NCI-H1694 (cell line): ENCODE results near the gene ELK4.
A peak's percentile ranks its signal among the peaks of the same experiment; 100 is the strongest.

Experiments
- DNase-seq: peaks from one replicate; lab custom pipeline; 2025; lab: John Stamatoyannopoulos, UW

ELK4 gene

GRCh38 chr1:205629751-205630150, 2.1 kb downstream of the ELK4 start:
- DNase-seq, result no peak

- no peak for DNase-seq
Measured at GRCh38 chr1:205627956-205628355, 3.9 kb downstream of the ELK4 start.

- DNase-seq, result no peak
Measured at GRCh38 chr1:205626216-205626615, 5.6 kb downstream of the ELK4 start.

- no peak for DNase-seq
Measured at GRCh38 chr1:205623646-205624045, 8.2 kb downstream of the ELK4 start.

GRCh38 chr1:205620269-205620668, 11.5 kb downstream of the ELK4 start:
- no peak for DNase-seq

GRCh38 chr1:205619376-205619775, 12.4 kb downstream of the ELK4 start:
- DNase-seq, result no peak

- DNase-seq, result no peak
Measured at GRCh38 chr1:205616563-205617293, 15.1 kb downstream of the ELK4 start.

- no peak for DNase-seq
Measured at GRCh38 chr1:205615789-205616188, 16.0 kb downstream of the ELK4 start.

GRCh38 chr1:205613854-205614412, 17.9 kb downstream of the ELK4 start:
- DNase-seq, result no peak

- no peak for DNase-seq
Measured at GRCh38 chr1:205612556-205612955, 19.3 kb downstream of the ELK4 start.

- no peak for DNase-seq
Measured at GRCh38 chr1:205612104-205612503, 19.7 kb downstream of the ELK4 start.

GRCh38 chr1:205610901-205611466, 20.8 kb downstream of the ELK4 start:
- no peak for DNase-seq

GRCh38 chr1:205610036-205610435, 21.8 kb downstream of the ELK4 start:
- no peak for DNase-seq

- DNase-seq, result no peak
Measured at GRCh38 chr1:205604825-205605505, 26.8 kb downstream of the ELK4 start.

- no peak for DNase-seq
Measured at GRCh38 chr1:205604059-205604458, 27.8 kb downstream of the ELK4 start.

- no peak for DNase-seq
Measured at GRCh38 chr1:205601205-205601604, 30.6 kb downstream of the ELK4 start.

GRCh38 chr1:205600085-205600484, 31.7 kb downstream of the ELK4 start:
- DNase-seq, result peak; percentile 35

GRCh38 chr1:205599669-205600042, 32.2 kb downstream of the ELK4 start:
- no peak for DNase-seq

GRCh38 chr1:205598841-205599668, 32.8 kb downstream of the ELK4 start:
- no peak for DNase-seq

- DNase-seq, result peak; percentile 18
Measured at GRCh38 chr1:205597691-205598314, 34.0 kb downstream of the ELK4 start.

GRCh38 chr1:205596876-205597275, 34.9 kb downstream of the ELK4 start:
- no peak for DNase-seq

GRCh38 chr1:205595861-205596260, 36.0 kb downstream of the ELK4 start:
- DNase-seq, result no peak
